HG02678 (cell line): ENCODE measurements around the gene JSRP1.
"Not testable (repeated sequence)": the region's sequence is repeated elsewhere in the genome, so short reads cannot be mapped to it uniquely, and the experiment has no call there.

ENCODE experiments used
- ATAC-seq: cut with Tn5 transposase; IDR thresholded peaks from one replicate; pipeline ENCODE4 v1.9.1; 2021; ENCODE audit warnings: mild to moderate bottlenecking, moderate library complexity; ENCODE audit not compliant: unreplicated experiment

JSRP1 gene

DNA sequence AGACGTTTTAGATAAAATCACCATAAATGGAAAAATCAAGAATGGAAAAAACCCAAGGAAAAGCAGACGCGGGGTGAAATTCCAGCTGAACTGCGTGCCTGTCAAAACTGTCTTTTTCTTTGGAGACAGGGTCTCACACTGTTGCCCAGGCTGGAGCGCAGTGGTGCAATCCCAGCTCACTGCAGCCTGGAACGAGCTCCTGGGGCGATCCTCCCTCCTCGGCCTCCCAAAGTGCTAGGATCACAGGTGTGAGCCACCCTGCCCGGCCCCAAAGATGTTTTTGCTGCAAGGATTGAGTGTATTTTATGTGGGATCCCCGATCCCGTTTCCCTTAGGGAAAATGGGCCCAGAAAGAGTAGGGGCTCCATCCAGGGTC is 26.6 kb upstream of the JSRP1 start:
- no peak for ATAC-seq

- no peak for ATAC-seq
Measured at GRCh38 chr19:2282062-2282861, 26.0 kb upstream of the JSRP1 start, which contains the start of gene PEAK3. PEAK3 (minus strand) TSS chr19:2282175; CDS start chr19:2280931, 1,244 bp downstream.

GRCh38 chr19:2281265-2282061 is 25.2 kb upstream of the JSRP1 start:
- ATAC-seq, result not testable (repeated sequence)

DNA sequence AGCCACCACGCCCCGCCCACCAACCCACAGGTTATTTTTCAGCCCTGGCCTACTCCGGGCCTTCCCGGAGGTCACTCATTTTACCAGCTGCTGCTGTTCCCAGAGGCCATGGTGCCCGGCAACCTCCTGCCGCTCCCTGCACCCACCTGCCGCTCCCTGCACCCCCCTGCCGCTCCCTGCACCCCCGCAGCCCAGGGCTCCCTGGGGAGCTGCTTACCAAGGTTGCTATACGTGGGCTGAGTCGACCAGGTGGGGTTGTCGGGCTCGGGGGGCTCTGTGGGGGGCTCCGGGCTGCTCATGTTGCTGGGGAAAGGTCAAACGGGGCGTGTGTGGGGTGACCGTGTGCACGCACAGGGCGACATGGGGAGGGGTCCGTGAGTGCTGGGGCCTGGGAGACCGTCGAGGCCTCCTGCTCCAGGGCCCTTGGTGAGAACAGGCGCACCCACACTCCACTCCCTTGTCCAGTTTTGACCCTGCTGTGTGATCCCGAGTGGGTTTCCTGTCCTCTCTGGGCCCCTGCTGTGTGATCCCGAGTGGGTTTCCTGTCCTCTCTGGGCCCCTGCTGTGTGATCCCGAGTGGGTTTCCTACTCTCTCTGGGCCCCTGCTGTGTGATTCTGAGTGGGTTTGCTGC is 24.5 kb upstream of the JSRP1 start:
- no peak for ATAC-seq

DNA sequence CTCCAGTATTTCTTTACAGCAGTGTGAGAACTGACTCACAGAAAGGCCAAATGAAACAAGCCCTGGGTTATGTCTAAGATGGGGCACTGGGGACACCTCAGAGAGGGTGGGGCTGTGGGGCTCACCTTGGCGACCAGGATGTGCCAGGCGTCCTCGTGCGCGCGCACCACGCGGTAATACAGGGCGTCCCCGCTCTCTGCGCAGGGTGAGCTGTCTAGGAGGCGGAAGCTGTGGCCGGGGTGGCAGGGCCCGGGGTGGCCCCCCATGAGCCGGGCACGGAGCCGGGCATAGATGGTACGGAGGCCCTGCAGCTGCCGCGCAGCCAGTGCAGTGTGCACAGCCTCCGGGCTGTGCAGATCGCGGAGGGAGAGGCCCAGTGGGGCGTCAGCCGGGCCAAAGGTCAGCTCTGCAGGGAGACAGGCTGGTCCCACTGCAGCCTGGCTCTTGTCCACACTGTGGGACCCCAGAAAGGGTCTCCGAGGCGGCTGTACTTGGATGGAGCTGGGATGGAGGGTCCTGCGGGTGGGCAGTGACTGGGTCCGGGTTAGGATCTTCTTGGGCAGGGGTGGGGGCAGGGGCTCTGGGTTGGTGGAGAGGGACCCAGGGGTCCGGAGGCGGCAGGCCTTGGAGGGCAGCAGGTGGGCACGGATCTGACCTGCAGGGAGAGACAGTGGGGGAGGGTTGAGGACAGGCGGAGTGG is 22.4 kb upstream of the JSRP1 start:
- no peak for ATAC-seq

GRCh38 chr19:2277138-2277537 is 20.9 kb upstream of the JSRP1 start:
- ATAC-seq, result no peak

- ATAC-seq, result no peak
Measured at GRCh38 chr19:2276429-2276986, 20.3 kb upstream of the JSRP1 start.

- ATAC-seq, result no peak
Measured at GRCh38 chr19:2275588-2276428, 19.6 kb upstream of the JSRP1 start.

DNA sequence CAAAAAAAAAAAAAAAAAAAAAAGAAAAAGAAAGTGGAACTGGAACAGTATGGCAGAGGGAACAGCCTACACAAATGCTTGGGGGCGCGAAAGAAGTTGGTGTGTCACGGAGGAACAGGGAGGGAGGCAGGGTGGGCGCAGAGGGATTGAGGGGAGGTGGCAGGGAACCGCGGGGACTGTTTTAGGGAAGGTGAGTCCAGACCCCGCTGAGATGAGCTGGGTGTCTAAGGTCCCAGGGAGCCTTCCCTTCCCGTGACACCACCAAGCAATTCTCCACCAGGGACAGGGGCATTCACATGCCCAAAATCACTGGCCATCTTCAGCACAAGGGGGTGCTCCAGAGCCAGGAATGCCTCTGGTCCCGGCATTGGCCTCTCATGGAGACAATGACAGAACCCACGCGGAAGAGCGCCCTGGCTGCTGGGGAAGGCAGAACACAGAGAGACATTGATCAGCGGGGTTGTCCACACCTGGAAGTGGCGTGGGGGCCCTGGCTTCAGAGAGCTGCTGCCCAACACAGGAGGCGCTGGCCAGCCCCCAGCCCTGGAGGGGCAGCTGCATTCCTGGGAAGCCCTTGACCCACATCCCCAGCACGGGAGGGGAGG is 18.8 kb upstream of the JSRP1 start:
- no peak for ATAC-seq

GRCh38 chr19:2274185-2274711 is 18.0 kb upstream of the JSRP1 start:
- no peak for ATAC-seq

- ATAC-seq, result peak; percentile 23
Measured at GRCh38 chr19:2273356-2274184, 17.4 kb upstream of the JSRP1 start.

DNA sequence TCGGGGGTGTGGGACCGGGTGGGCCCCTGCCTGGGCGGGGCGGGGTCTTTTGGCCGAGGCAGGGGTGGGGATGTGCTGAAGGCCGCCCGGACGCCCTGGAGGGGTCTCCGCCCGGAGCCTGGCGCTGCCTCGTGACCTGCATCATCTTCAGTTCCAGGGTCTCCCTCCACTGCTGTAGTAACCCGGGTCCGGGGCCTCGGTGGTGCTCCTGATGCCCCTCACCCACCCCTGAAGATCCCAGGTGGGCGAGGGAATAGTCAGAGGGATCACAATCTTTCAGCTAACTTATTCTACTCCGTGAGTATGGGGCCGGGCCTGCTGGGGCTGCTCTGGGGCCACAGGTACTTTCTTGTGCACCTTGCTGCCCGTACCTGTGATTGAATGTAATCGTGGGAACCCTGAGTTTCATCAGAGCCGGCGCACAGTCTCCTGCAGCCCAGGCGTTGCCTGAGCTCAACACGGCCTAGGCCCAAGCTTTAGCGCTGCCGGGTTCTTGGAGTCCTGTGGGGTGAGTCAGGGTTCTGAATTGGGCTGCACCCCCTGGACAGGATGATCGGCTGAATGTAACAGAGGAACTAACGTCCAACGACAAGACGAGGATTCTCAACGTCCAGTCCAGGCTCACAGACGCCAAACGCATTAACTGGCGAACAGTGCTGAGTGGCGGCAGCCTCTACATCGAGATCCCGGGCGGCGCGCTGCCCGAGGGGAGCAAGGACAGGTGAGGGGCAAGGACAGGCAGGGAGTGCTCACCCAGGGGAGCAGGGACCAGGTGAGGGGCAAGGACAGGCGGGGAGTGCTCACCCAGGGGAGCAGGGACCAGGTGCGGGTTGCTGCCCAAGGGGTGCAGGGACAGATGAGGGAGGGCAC is 15.3 kb upstream of the JSRP1 start:
- no peak for ATAC-seq

GRCh38 chr19:2270423-2271233 is 14.4 kb upstream of the JSRP1 start:
- ATAC-seq, result no peak

GRCh38 chr19:2270157-2270422 is 13.9 kb upstream of the JSRP1 start:
- no peak for ATAC-seq

GRCh38 chr19:2269244-2270156 is 13.3 kb upstream of the JSRP1 start:
- peak; percentile 74 for ATAC-seq

- no peak for ATAC-seq
Measured at GRCh38 chr19:2268861-2269243, 12.6 kb upstream of the JSRP1 start.
